Measurements from ENCODE around the gene GALNT2. TPM values are rescaled to one million over a fixed set of nuclear protein-coding genes. Genes with fewer than 3 reads are reported as not detected.

Gene GALNT2
- total and polyA plus RNA-seq, 4 donors, result 47.5 to 182 (median 114) TPM

GRCh38 chr1:230022666-230023380 lies 44.2 kb upstream of the GALNT2 start:
- no peak overlapping the region for H3K9ac ChIP-seq (ENCODE audit: low read depth in 1 of 2, low read length in 2 of 2)
- H3K4me3 ChIP-seq (ENCODE audit: low read depth in 1 of 3, low read length in 3 of 3), result no peak overlapping the region
- no peaks in the 10 kb centered on the region for H3K4me1 ChIP-seq (ENCODE audit: control insufficient read depth in 4 of 4, insufficient read depth in 4 of 4, low read length in 3 of 4)
- H3K9me3 ChIP-seq (ENCODE audit: control insufficient read depth in 4 of 4, low read length in 3 of 4), result peaks cover 0 to 2% (median 0%) of the 10 kb centered on the region in 4 donors
- DNase-seq (ENCODE audit: low spot score), result no peak
- H3K36me3 ChIP-seq (ENCODE audit: control insufficient read depth in 4 of 4, insufficient read depth in 3 of 4, low read depth in 1 of 4, low read length in 3 of 4), result no peaks in the 10 kb centered on the region
- H3K27me3 ChIP-seq (ENCODE audit: control insufficient read depth in 4 of 4, insufficient read depth in 4 of 4, low read length in 3 of 4), result no peaks in the 10 kb centered on the region
- no peak overlapping the region for H3K27ac ChIP-seq (ENCODE audit: low read depth in 1 of 2, low read length in 2 of 2)
- 82% methylated on average over 6 of the region's 6 CpGs for WGBS
- TF ChIP-seq SP1 (IDR thresholded peaks at IDR 0.05) (no peak), ZBTB33 (IDR thresholded peaks at IDR 0.05) (no peak), FOXA1 (IDR thresholded peaks at IDR 0.05) (no peak), MAX (IDR thresholded peaks at IDR 0.05) (no peak), RAD21 (IDR thresholded peaks at IDR 0.05) (no peak), CTCF (IDR thresholded peaks at IDR 0.05; ENCODE audit: low read depth, low read length, missing input control) (no peak), TAF1 (conservative IDR thresholded peaks at IDR 0.05) (no peak), REST (IDR thresholded peaks at IDR 0.05) (no peak), YY1 (IDR thresholded peaks at IDR 0.05) (no peak), HNF4G (IDR thresholded peaks at IDR 0.05) (no peak), RXRA (IDR thresholded peaks at IDR 0.05) (no peak), FOXA2 (IDR thresholded peaks at IDR 0.05) (no peak), GABPA (IDR thresholded peaks at IDR 0.05 in 1 of 2, conservative IDR thresholded peaks at IDR 0.05 in 1 of 2) (no peak), JUND (IDR thresholded peaks at IDR 0.05) (no peak), EGR1 (IDR thresholded peaks at IDR 0.05; ENCODE audit: low read depth in 2 of 2) (no peak), HNF4A (conservative IDR thresholded peaks at IDR 0.05) (no peak)
